Activated B cell treated with CpG ODN at 0.5 μM for 24 hours (primary cell): ENCODE measurements around the gene DNAH17. TPM values are rescaled to one million over a fixed set of nuclear protein-coding genes. Genes with fewer than 3 reads are reported as not detected.

Experiments
- ATAC-seq: fragments of 200-7000 bp; cut with Tn5 transposase; one replicate; pipeline ENCODE4 v1.10.0; 2021; ENCODE audit warnings: low read depth, mild to moderate bottlenecking, moderate library complexity
- CTCF ChIA-PET: fragments of 350-600 bp; sonication (Branson Sonifier 250); formaldehyde crosslinking; loops from one replicate; lab custom pipeline; 2021; ENCODE audit warnings: antibody characterized with exemption; lab: Charles Lee
- POLR2A ChIA-PET: fragments of 350-600 bp; sonication (Branson Sonifier 250); formaldehyde crosslinking; loops from one replicate; lab custom pipeline; 2021; ENCODE audit warnings: antibody characterized with exemption; lab: Charles Lee
- DNase-seq: peaks from one replicate; pipeline ENCODE4 v3.0.0; 2022
- H3K27ac Mint-ChIP-seq: one replicate; pipeline ENCODE4 v1.8.0; 2020; ENCODE audit warnings: mixed read lengths
- H3K27me3 Mint-ChIP-seq: one replicate; pipeline ENCODE4 v1.8.0; 2021; ENCODE audit warnings: mixed read lengths
- H3K36me3 Mint-ChIP-seq: one replicate; pipeline ENCODE4 v1.8.0; 2021; ENCODE audit warnings: low read depth, mixed read lengths
- H3K4me1 Mint-ChIP-seq: one replicate; pipeline ENCODE4 v1.8.0; 2021; ENCODE audit warnings: mixed read lengths
- H3K4me3 Mint-ChIP-seq: one replicate; pipeline ENCODE4 v1.8.0; 2020; ENCODE audit warnings: mild to moderate bottlenecking, mixed read lengths
- H3K9me3 Mint-ChIP-seq: one replicate; pipeline ENCODE4 v1.8.0; 2020; ENCODE audit warnings: mixed read lengths
- CTCF ChIP-seq: fragments of 200-600 bp; IDR thresholded peaks from one replicate; pipeline ENCODE4 v1.8.0; 2022; ENCODE audit warnings: antibody characterized with exemption, mild to moderate bottlenecking
- intact Hi-C: fragments of 100-400 bp; cut with micrococcal nuclease; formaldehyde crosslinking; loops from one replicate; pipeline ENCODE4 v1.15.1; 2024
- total RNA-seq: library from RNA; stranded (reverse); gene quantifications from 2 replicates; pipeline ENCODE4 v1.2.3, GENCODE V29; 2022

The DNAH17 gene
- total RNA-seq, 1 donor from 2014 or later: 0.13 TPM

GRCh38 chr17:78438694-78439325 is 138.4 kb downstream of the DNAH17 start:
- Mint-ChIP-seq H3K4me3 (no peak overlapping the region), H3K4me1 (peaks cover 2% of the 10 kb centered on the region), H3K27me3 (peaks cover 4% of the 10 kb centered on the region), H3K9me3 (no peaks in the 10 kb centered on the region), H3K36me3 (no peaks in the 10 kb centered on the region), H3K27ac (no peak overlapping the region)
- CTCF ChIA-PET: no interaction called here
- DNase-seq (no peak), ATAC-seq (no peak)
- no peak for TF ChIP-seq CTCF
- POLR2A ChIA-PET: interaction anchor here (0.6 kb wide), 1 partner anchor 93 kb away, joined by 4 read pairs; no protein-coding TSS in a partner anchor
- intact Hi-C loops: no loop called here

DNA sequence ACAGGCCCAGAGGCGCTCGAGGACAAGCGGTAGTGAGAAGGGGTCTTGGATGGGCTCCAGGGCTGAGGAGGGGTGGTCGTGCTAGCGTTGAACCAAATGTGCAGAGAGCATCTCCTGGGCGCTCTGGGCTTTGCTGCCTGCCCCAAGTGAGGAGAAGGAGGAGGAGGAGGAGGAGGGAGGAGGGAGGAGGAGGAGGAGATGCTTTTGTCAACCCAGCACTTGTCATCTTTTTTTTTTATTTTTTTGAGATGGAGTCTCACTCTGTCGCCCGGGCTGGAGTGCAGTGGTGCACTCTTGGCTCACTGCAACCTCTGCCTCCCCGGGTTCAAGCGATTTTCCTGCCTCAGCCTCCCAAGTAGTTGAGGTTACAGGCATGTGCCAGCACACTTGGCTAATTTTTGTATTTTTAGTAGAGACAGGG is 138.9 kb downstream of the DNAH17 start:
- ChIA-PET CTCF (no interaction called here), POLR2A (no interaction called here)
- H3K27ac Mint-ChIP-seq: no peak overlapping the region
- peaks cover 4% of the 10 kb centered on the region for H3K27me3 Mint-ChIP-seq
- ATAC-seq (no peak), DNase-seq (no peak)
- no peaks in the 10 kb centered on the region for H3K36me3 Mint-ChIP-seq
- no peak overlapping the region for H3K4me3 Mint-ChIP-seq
- no peak for TF ChIP-seq CTCF
- no peaks in the 10 kb centered on the region for H3K9me3 Mint-ChIP-seq
- intact Hi-C loops: no loop called here
- peaks cover 2% of the 10 kb centered on the region for H3K4me1 Mint-ChIP-seq

DNA sequence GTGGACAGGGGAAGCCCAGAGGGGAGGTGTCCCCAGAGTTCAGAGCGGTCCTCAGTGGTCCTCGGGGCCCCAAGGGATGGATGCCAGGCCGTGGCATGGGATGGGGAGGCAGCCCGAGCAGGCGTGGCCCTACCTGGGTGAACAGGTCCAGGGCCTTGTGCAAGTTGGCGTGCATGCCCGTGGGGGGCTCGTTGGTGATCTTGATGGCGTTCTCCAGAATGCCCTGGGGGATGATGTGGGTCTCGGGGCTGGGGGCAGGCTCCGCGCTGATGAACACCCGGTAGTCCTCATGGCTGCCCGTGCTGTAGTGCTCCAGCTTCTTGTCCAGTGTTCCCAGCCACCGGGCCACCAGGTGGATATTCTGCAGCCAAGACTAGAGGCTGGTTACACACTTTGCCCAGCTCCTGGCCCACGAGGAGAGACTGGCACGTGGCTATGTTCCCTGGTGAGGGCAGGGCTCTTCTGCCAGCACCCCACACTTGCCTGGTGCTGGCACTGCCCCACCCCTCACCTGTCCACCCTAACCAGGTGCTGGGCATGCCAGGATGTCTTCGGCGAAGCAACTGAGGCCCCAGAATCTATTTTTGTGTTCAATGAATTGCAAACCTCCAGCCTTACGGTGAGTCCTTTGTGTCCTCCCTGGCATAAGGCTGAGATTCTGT is 139.6 kb downstream of the DNAH17 start:
- Mint-ChIP-seq H3K36me3 (no peaks in the 10 kb centered on the region), H3K27me3 (peaks cover 4% of the 10 kb centered on the region), H3K4me3 (no peak overlapping the region), H3K27ac (no peak overlapping the region), H3K4me1 (peaks cover 2% of the 10 kb centered on the region), H3K9me3 (no peaks in the 10 kb centered on the region)
- DNase-seq (no peak), ATAC-seq (peak; percentile 14)
- POLR2A ChIA-PET: no interaction called here
- intact Hi-C loops: no loop called here
- no peak for TF ChIP-seq CTCF
- CTCF ChIA-PET: no interaction called here

DNA sequence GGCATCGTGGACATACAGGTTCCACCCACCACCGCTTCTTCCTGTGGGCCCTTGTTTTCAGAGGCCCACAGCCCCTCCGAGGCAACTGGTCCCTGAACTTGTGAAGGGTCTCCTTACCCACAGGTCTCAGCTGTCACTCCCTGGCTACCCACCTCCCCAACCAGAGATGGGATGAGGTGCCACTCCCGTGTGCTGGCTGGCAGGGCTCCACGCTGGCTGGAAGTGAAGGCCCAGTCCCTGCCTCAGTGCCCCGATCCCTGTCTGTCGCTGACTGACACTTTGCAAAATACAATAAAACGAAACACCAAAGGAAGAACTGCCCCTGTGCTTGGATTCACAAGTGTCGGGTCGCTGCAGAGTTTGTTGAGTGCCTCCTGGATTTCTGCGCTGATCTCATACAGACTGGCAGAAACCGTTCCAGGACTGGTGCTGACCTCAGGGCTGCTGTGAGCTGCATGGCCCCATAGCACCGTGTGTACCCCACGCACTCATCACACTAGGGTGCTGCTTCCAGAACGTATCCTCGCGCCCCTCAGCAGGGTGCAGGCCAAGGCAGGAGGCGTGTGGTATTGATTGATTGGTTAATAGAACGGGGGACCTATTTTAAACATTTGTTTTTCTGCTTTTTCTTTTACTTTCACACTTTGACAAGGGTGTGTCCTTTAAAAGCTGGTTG is 141.7 kb downstream of the DNAH17 start:
- ChIA-PET CTCF (interaction anchor here (0.9 kb wide), 1 partner anchor 273 kb away, joined by 3 read pairs; no protein-coding TSS in a partner anchor), POLR2A (no interaction called here)
- intact Hi-C loops: no loop called here

More for the DNA sequence above, 141.7 kb downstream of the DNAH17 start:
- DNase-seq (no peak), ATAC-seq (no peak)
- TF ChIP-seq CTCF: no peak
- Mint-ChIP-seq H3K27ac (no peak overlapping the region), H3K4me1 (peaks cover 2% of the 10 kb centered on the region), H3K4me3 (no peak overlapping the region), H3K27me3 (peaks cover 4% of the 10 kb centered on the region), H3K36me3 (no peaks in the 10 kb centered on the region), H3K9me3 (no peaks in the 10 kb centered on the region)
